CD14-positive monocyte (primary cell): ENCODE data around the gene TCF19. TPM values are rescaled to one million over a fixed set of nuclear protein-coding genes. Genes with fewer than 3 reads are reported as not detected.
A peak's percentile ranks its signal among the peaks of the same experiment; 100 is the strongest.

Source experiments
- DNase-seq, 3 donors: peaks; one replicate each; pipeline ENCODE4 v3.0.0-alpha.2; 2011 to 2022
- H2AFZ ChIP-seq: 2 replicates; pipeline ENCODE4 v1.6.0; 2012; ENCODE audit warnings: mild to moderate bottlenecking, low read depth, low read length, inconsistent platforms; ENCODE audit not compliant: insufficient read depth, poor library complexity, severe bottlenecking
- H3K27ac ChIP-seq, 2 donors: 1 replicate in 1 of 2; 2 replicates in 1 of 2; pipeline ENCODE4 v1.5.1; 2012 to 2013; ENCODE audit warnings: low read length in 2 of 2, control low read depth in 1 of 2, inconsistent platforms in 1 of 2, low read depth in 1 of 2, mild to moderate bottlenecking in 1 of 2
- H3K27me3 ChIP-seq, 2 donors: one replicate each; pipeline versions ENCODE4 v1.6.0 to v1.6.1; 2011 to 2013; ENCODE audit warnings: low read length in 2 of 2; ENCODE audit not compliant: control insufficient read depth in 2 of 2, insufficient read depth in 2 of 2
- H3K36me3 ChIP-seq, 2 donors: replicated peaks in 1 of 2; 1 replicate in 1 of 2; 2 replicates in 1 of 2; pipeline versions ENCODE4 v1.5.1 to v1.6.1; 2012 to 2013; ENCODE audit warnings: low read length in 2 of 2, control low read depth in 1 of 2, inconsistent platforms in 1 of 2, mild to moderate bottlenecking in 1 of 2; ENCODE audit not compliant: insufficient read depth in 2 of 2, control insufficient read depth in 1 of 2
- H3K4me1 ChIP-seq, 2 donors: 1 replicate in 1 of 2; 2 replicates in 1 of 2; pipeline versions ENCODE4 v1.5.1 to v1.6.1; 2012 to 2013; ENCODE audit warnings: low read length in 2 of 2, control low read depth in 1 of 2, inconsistent platforms in 1 of 2, mild to moderate bottlenecking in 1 of 2, moderate library complexity in 1 of 2; ENCODE audit not compliant: insufficient read depth in 2 of 2, control insufficient read depth in 1 of 2
- H3K4me2 ChIP-seq: replicated peaks from 2 replicates; pipeline ENCODE3; 2012; ENCODE audit warnings: low read length, moderate library complexity, mild to moderate bottlenecking; ENCODE audit not compliant: poor library complexity, severe bottlenecking; ENCODE audit errors: extremely low read depth
- H3K4me3 ChIP-seq, 3 experiments: fragments of 200-600 bp in 1 of 3; sonication (generic) in 1 of 3; replicated peaks in 1 of 3; 1 replicate in 2 of 3; 2 replicates in 1 of 3; pipeline ENCODE4 v1.5.1; 2011 to 2013; ENCODE audit warnings: low read length in 3 of 3, mild to moderate bottlenecking in 3 of 3, control low read depth in 2 of 3, low read depth in 2 of 3, inconsistent platforms in 1 of 3, moderate library complexity in 1 of 3
- H3K79me2 ChIP-seq: 2 replicates; pipeline ENCODE4 v1.6.0; 2012; ENCODE audit warnings: mild to moderate bottlenecking, control low read depth, inconsistent platforms, low read length, moderate library complexity; ENCODE audit not compliant: insufficient read depth
- H3K9ac ChIP-seq: 2 replicates; pipeline ENCODE4 v1.6.0; 2017; ENCODE audit warnings: low read length, mild to moderate bottlenecking; ENCODE audit not compliant: insufficient read depth, poor library complexity, severe bottlenecking
- H3K9me3 ChIP-seq, 2 donors: replicated peaks in 1 of 2; 1 replicate in 1 of 2; 2 replicates in 1 of 2; pipeline versions ENCODE4 v1.5.1 to v1.6.1; 2012 to 2013; ENCODE audit warnings: low read length in 2 of 2, control low read depth in 1 of 2; ENCODE audit not compliant: control insufficient read depth in 1 of 2, insufficient read depth in 1 of 2
- H4K20me1 ChIP-seq: 2 replicates; pipeline ENCODE4 v1.6.0; 2012; ENCODE audit warnings: mild to moderate bottlenecking, low read length, control low read depth, moderate library complexity; ENCODE audit not compliant: insufficient read depth
- H3K27ac Mint-ChIP-seq, 7 donors: one replicate each; pipeline ENCODE4 v1.8.0; 2020; ENCODE audit warnings: mild to moderate bottlenecking in 7 of 7, mixed read lengths in 7 of 7, moderate library complexity in 6 of 7, inconsistent platforms in 2 of 7
- H3K27me3 Mint-ChIP-seq, 3 donors: one replicate each; pipeline ENCODE4 v1.8.0; 2021 to 2022; ENCODE audit warnings: low read depth in 3 of 3, mild to moderate bottlenecking in 3 of 3, mixed read lengths in 3 of 3, moderate library complexity in 3 of 3, inconsistent platforms in 1 of 3
- H3K36me3 Mint-ChIP-seq, 2 donors: one replicate each; pipeline ENCODE4 v1.8.0; 2020; ENCODE audit warnings: mixed read lengths in 2 of 2, inconsistent platforms in 1 of 2, mild to moderate bottlenecking in 1 of 2
- H3K4me1 Mint-ChIP-seq: one replicate; pipeline ENCODE4 v1.8.0; 2020; ENCODE audit warnings: mild to moderate bottlenecking, mixed read lengths
- H3K4me3 Mint-ChIP-seq, 2 donors: one replicate each; pipeline ENCODE4 v1.8.0; 2020; ENCODE audit warnings: mild to moderate bottlenecking in 2 of 2, mixed read lengths in 2 of 2, moderate library complexity in 1 of 2
- H3K9me3 Mint-ChIP-seq, 7 donors: one replicate each; pipeline ENCODE4 v1.8.0; 2020 to 2022; ENCODE audit warnings: mixed read lengths in 7 of 7, mild to moderate bottlenecking in 6 of 7, moderate library complexity in 6 of 7, inconsistent platforms in 2 of 7
- WGBS: methylation state at CpG from one replicate; pipeline ENCODE4 v1.1.5; 2013; ENCODE audit warnings: missing lambda C conversion rate; ENCODE audit not compliant: insufficient coverage; 5-methylcytosine and 5-hydroxymethylcytosine counted together
- intact Hi-C, 2 donors: fragments of 100-400 bp; cut with micrococcal nuclease; formaldehyde crosslinking; loops; one replicate each; pipeline versions ENCODE4 v1.15.0 to v1.15.1; 2023
- polyA plus RNA-seq, 3 donors: library from polyadenylated mRNA; depleted of rRNA in 1 of 3; unstranded in 2 of 3; stranded (reverse) in 1 of 3; fragments of 300-500 nt in 2 of 3; fragments of >200 nt in 1 of 3; fragmentation: Illumina TruSeq in 2 of 3; gene quantifications; 1 replicate in 2 of 3; 2 replicates in 1 of 3; pipeline ENCODE4 v1.2.3, GENCODE V29; 2012 to 2021
- TF ChIP-seq, protein P1 (sequence below): fragments of 200-600 bp; IDR thresholded peaks from one replicate; pipeline ENCODE4 v1.8.0; 2022; ENCODE audit warnings: antibody characterized with exemption, mild to moderate bottlenecking

TCF19 gene
- polyA plus RNA-seq, 3 donors: 0.75 to 1.1 (median 0.80) TPM

DNA sequence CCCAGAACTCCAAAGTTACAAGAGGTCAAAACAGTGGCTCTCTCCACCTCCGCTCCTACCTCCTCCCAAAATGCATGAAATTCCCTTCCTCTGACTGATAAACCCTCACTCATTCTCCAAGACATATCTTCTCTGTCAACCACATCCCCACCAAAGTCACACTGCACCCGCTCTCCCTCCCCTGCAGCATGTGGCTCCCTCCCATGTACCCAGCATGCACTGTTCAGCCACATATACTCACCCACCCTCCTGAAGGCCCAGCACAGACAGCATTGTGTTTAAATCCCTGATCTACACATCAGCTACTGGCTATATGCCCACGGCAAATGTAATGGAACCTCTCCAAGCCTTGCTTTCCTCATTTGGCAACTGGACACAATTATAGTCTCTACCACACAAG lies 17.6 kb downstream of the TCF19 start:
- H3K36me3 ChIP-seq: no peaks in the 10 kb centered on the region
- no peak overlapping the region for H2AFZ ChIP-seq
- H3K4me1 Mint-ChIP-seq: peaks cover 14% of the 10 kb centered on the region
- no peaks in the 10 kb centered on the region for H3K36me3 Mint-ChIP-seq
- peaks cover 0 to 2% (median 0%) of the 10 kb centered on the region in 7 donors for H3K9me3 Mint-ChIP-seq
- H3K27me3 Mint-ChIP-seq: peaks cover 0 to 2% (median 1%) of the 10 kb centered on the region in 3 donors
- no peaks in the 10 kb centered on the region for H3K9me3 ChIP-seq
- intact Hi-C loops: no loop called here
- peaks cover 0 to 6% of the 10 kb centered on the region in 2 donors for H3K4me1 ChIP-seq
- no peak overlapping the region for H3K4me3 Mint-ChIP-seq
- H3K4me2 ChIP-seq: no peak overlapping the region
- 79% methylated on average over 2 of the region's 3 CpGs for WGBS
- H3K9ac ChIP-seq: no peak overlapping the region
- H3K27me3 ChIP-seq: no peaks in the 10 kb centered on the region
- H3K27ac ChIP-seq: no peak overlapping the region
- peak overlapping the region in 1 of 7 donors; percentile 19 for H3K27ac Mint-ChIP-seq
- no peak overlapping the region for H3K4me3 ChIP-seq
- no peak for DNase-seq
- no peaks in the 10 kb centered on the region for H3K79me2 ChIP-seq
- no peaks in the 10 kb centered on the region for H4K20me1 ChIP-seq
- TF ChIP-seq, protein P1, sequence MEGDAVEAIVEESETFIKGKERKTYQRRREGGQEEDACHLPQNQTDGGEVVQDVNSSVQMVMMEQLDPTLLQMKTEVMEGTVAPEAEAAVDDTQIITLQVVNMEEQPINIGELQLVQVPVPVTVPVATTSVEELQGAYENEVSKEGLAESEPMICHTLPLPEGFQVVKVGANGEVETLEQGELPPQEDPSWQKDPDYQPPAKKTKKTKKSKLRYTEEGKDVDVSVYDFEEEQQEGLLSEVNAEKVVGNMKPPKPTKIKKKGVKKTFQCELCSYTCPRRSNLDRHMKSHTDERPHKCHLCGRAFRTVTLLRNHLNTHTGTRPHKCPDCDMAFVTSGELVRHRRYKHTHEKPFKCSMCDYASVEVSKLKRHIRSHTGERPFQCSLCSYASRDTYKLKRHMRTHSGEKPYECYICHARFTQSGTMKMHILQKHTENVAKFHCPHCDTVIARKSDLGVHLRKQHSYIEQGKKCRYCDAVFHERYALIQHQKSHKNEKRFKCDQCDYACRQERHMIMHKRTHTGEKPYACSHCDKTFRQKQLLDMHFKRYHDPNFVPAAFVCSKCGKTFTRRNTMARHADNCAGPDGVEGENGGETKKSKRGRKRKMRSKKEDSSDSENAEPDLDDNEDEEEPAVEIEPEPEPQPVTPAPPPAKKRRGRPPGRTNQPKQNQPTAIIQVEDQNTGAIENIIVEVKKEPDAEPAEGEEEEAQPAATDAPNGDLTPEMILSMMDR: no peak

DNA sequence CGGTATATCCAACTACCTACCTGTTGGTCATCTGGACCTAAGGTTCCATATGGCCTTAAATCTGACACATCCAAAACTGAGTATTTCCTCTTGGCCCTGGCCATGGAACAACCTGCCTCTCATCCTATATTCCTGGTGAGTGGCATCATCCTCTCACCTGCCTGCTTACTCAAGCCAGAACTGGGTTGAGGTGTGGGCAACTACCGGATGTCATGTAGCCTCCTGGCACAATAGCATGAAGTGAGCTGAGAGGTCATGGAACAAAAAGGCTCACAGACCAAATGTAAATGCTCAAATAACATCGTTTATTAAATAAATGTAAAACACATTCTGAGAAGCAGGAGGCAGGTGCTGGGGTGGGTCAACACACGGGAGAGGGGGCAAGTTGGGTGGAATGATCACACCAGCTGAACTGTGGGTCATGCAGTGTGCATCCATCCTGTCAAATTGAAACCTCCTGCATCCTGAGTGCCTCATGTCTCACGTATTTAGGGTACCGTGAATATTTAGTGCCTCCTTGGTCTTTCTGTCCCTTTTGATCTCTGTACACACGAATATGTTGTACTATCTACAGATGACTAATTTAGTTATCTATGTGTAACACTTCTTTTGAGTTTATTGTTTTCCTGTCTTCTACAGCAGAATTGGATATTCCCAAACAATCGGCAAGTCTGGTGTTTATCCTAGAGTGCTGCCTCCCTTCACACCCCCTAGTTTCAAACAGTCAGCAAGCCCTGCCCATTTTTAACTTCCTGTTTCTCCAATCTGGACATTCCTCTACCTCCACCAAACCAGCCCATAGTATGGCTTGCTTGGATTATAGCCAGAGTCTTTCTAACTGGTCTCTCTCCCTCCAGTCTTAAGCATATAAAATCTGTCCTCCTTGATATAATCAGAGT lies 20.0 kb downstream of the TCF19 start:
- H2AFZ ChIP-seq: no peak overlapping the region
- peaks cover 0 to 6% of the 10 kb centered on the region in 2 donors for H3K4me1 ChIP-seq
- Mint-ChIP-seq H3K36me3 (no peaks in the 10 kb centered on the region), H3K4me3 (no peak overlapping the region), H3K9me3 (peaks cover 0 to 2% (median 0%) of the 10 kb centered on the region in 7 donors), H3K27me3 (peaks cover 0 to 2% (median 1%) of the 10 kb centered on the region in 3 donors), H3K27ac (peak overlapping the region in 1 of 7 donors; percentile 10), H3K4me1 (peaks cover 14% of the 10 kb centered on the region)
- no peak for DNase-seq
- H3K27ac ChIP-seq: no peak overlapping the region
- no peaks in the 10 kb centered on the region for H3K27me3 ChIP-seq
- no peaks in the 10 kb centered on the region for H3K9me3 ChIP-seq
- no peak overlapping the region for H3K4me3 ChIP-seq
- H3K79me2 ChIP-seq: no peaks in the 10 kb centered on the region
- intact Hi-C loops: no loop called here
- no peaks in the 10 kb centered on the region for H3K36me3 ChIP-seq
- no peak overlapping the region for H3K9ac ChIP-seq
- no peak overlapping the region for H3K4me2 ChIP-seq
- TF ChIP-seq, protein P1: no peak
- H4K20me1 ChIP-seq: no peaks in the 10 kb centered on the region
- 52% methylated on average over 3 of the region's 8 CpGs for WGBS
